ENCODE data around the gene AGRP.
"Not testable (repeated sequence)": the region's sequence is repeated elsewhere in the genome, so short reads cannot be mapped to it uniquely, and the experiment has no call there.

AGRP gene

GRCh38 chr16:67483150-67483549, at the start of gene AGRP:
TSS of gene AGRP (minus strand) at chr16:67483547. CDS start at chr16:67483398, 149 bp downstream.
- no peak for DNase-seq (ENCODE audit: low read depth)

- no peak for DNase-seq (ENCODE audit: low read depth)
These were observed 47.9 kb upstream of the AGRP start for GRCh38 chr16:67531247-67531646.

- no peak for DNase-seq (ENCODE audit: low read depth)
These were observed 46.9 kb upstream of the AGRP start for GRCh38 chr16:67530013-67530939.

- DNase-seq (ENCODE audit: low read depth): no peak
These were observed 46.2 kb upstream of the AGRP start for GRCh38 chr16:67529582-67530012.

- DNase-seq (ENCODE audit: low read depth): no peak
These were observed 45.7 kb upstream of the AGRP start for GRCh38 chr16:67528870-67529581.

- DNase-seq (ENCODE audit: low read depth): peak; percentile 34
These were observed 45.0 kb upstream of the AGRP start, which contains the start of gene RIPOR1 for GRCh38 chr16:67528222-67528869. TSS of gene RIPOR1 (plus strand) at chr16:67528829. CDS start at chr16:67538447, 9,618 bp downstream.

GRCh38 chr16:67526149-67526791, 42.9 kb upstream of the AGRP start:
- DNase-seq (ENCODE audit: low read depth): no peak

GRCh38 chr16:67525176-67525860, 42.0 kb upstream of the AGRP start:
- no peak for DNase-seq (ENCODE audit: low read depth)

GRCh38 chr16:67521095-67521804, 37.9 kb upstream of the AGRP start:
- peak; percentile 91 for DNase-seq (ENCODE audit: low read depth)

- no peak for DNase-seq (ENCODE audit: low read depth)
These were observed 35.9 kb upstream of the AGRP start for GRCh38 chr16:67519242-67519641.

GRCh38 chr16:67518676-67519075, 35.3 kb upstream of the AGRP start:
- DNase-seq (ENCODE audit: low read depth): no peak

- DNase-seq (ENCODE audit: low read depth): no peak
These were observed 34.5 kb upstream of the AGRP start for GRCh38 chr16:67517661-67518423.

GRCh38 chr16:67517155-67517445, 33.8 kb upstream of the AGRP start:
- DNase-seq (ENCODE audit: low read depth): no peak

- no peak for DNase-seq (ENCODE audit: low read depth)
These were observed 33.2 kb upstream of the AGRP start for GRCh38 chr16:67516296-67517154.

- DNase-seq (ENCODE audit: low read depth): peak; percentile 49
These were observed 31.1 kb upstream of the AGRP start for GRCh38 chr16:67514382-67514828.

GRCh38 chr16:67513892-67514291, 30.5 kb upstream of the AGRP start:
- DNase-seq (ENCODE audit: low read depth): not testable (repeated sequence)

GRCh38 chr16:67509016-67509415, 25.7 kb upstream of the AGRP start:
- DNase-seq (ENCODE audit: low read depth): no peak

- no peak for DNase-seq (ENCODE audit: low read depth)
These were observed 23.1 kb upstream of the AGRP start for GRCh38 chr16:67506468-67506867.
